ENCODE measurements around the gene PLTP.
"Not testable (repeated sequence)": the region's sequence is repeated elsewhere in the genome, so short reads cannot be mapped to it uniquely, and the experiment has no call there.

Gene PLTP

GRCh38 chr20:45896641-45897161 lies 15.3 kb downstream of the PLTP start:
- no peak for DNase-seq

DNA sequence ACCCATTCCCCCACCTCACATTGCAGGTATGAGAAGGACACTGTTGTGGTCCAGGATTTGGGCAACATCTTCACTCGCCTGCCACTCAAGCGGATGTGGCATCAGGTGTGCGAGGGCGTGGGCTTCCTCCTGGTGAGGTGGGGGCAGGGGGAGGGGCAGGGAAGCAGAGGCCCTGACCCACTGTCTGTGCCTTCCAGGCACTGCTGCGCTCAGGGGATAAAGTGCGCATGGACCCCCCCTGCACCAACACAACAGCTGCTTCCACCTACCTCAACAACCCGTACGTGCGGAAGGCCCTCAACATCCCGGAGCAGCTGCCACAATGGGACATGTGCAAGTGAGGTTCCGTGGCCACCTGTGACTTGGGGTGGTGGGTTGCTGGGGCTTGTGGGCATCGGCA lies 17.2 kb downstream of the PLTP start:
- DNase-seq: no peak

DNA sequence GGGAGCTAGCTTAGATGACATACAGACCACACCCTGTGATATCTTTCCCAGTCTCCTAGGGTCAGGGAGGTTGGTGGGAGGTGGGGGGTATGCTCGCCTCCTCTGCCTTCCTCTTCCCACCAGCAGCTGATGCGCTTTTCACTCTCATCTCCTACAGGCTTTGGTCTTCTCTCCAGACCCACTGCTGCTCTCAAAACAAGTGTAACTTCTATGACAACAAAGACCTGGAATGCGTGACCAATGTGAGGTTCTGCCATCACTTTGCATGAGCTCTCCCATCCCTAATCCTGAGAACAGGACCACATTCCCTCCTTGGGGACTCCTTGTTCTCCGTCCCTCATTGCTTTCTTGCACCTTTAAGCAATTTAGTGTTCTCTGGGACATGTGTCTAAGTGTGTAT lies 18.1 kb downstream of the PLTP start:
- DNase-seq: no peak

DNA sequence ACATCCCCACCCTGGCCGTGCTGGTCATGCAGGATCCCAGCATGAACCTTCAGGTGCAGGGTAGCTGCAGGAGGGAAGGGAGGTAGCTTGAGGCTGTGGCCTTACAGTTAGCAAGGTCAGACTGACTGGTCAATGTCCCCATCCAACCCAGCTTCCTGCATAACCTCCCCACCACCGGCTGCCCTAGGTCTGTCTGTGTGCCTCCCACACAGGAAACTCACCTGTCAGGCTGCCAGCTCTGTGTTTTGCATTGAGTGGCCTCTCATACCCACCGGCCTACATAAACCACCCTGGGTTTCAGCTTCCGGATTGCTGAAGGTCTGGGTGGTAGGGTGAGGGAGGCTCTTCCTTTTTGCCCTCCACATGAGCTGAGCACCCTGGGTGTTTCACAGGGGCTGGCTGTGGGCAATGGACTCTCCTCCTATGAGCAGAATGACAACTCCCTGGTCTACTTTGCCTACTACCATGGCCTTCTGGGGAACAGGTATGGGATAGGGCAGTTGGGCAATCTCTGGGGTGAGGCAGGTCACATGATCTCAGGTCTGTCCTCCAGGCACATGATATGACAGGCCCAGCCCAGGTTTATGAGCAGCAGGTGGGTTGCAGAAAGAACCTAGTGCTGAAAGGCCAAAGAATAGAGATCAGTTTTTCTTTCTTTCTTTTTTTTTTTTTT lies 19.0 kb downstream of the PLTP start:
- no peak for DNase-seq

GRCh38 chr20:45892049-45892825 lies 19.7 kb downstream of the PLTP start:
- no peak for DNase-seq

GRCh38 chr20:45890985-45891983 lies 20.7 kb downstream of the PLTP start, which contains the start of the genes CTSA and NEURL2:
Gene CTSA (plus strand): TSS chr20:45891335. CDS start chr20:45891569, 234 bp downstream.
Gene NEURL2 (minus strand): TSS chr20:45891208. CDS start chr20:45890991, 217 bp downstream.
- DNase-seq: peak; percentile 78 to 83

DNA sequence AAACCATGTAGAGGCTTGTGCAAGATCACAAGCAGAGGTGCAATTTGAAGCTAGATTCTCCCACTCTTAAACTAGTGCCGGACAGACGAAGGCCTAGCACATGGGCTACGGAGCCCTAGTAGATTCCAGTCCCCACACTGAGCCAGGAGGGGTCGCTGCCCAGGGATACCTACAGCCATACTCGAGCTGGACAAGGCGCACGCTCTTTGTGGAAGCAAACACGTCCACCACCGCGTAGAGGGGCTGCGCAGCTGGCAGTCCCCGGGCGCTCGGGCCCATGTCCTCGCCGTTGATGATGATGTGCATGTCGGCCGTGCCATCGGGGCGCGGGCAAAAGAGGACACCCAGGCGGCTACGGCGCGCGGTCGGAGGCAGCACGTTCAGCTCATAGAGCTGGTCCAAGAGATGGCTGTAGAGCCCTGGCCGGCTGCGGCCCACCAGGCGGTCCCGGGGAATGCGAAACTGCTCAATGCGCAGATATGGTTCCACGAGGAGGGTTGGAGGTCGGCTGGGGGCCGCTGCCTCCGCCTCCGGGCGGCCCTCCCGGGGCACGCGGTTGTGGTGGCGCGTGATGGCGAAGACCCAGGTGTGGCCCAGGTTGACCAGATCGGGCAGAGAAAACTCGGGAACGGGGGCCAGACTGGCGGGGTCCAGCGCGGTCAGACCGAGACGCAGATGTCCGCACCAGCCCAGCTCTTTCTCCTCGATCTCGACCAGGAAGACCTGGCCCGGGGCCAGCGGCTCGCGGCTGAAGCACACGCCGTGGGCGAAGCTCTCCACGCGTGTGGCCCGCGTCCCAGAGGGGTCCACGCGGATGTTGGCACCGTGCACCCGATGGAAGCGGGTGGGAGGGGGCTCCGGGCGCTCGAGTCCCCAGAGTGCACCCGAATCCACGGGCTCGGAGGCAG lies 21.6 kb downstream of the PLTP start:
- DNase-seq: peak; percentile 37 to 43

DNA sequence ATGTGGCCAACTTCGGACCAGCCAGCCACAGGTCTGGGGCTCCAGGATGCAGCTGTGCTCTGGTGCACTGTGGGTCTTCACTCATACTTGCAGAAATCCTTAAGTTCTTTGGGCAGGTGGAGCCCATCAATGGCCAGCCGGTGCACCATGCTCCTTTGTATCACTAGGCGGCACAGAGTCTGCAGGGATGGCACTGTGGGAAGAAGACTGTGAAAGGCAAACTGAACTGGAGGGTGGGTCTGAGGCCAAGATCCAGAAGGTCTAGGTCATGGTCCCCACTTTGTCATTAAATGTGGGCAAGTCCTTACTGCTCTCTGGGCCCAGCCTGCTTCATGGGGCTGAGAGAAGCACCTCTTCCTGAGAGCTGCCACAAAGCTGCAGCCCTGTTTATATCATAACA lies 23.3 kb downstream of the PLTP start:
- DNase-seq: no peak

DNA sequence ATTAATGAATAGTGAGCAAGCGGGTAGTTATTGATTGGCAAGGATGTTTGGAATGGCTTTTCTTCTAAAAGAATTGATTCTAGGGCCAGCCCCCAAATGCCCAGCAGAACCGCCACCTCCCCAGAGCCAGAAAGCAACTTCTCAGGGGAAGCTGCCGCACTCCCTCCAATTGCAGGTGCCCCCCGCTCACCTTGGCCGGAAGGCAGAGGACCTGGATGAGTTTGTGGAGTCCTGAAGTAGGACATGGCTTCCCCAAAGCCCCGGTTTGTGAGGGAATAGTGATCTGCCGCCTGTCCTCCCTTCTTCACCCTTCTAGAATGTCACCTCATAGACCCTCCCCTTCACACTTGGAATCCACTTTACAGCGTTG lies 24.6 kb downstream of the PLTP start, which contains the start of gene SPATA25:
TSS of gene SPATA25 (minus strand) at position 277 of the 370 bp plus-strand sequence. CDS start at position 245, 32 bp downstream.
- no peak for DNase-seq

DNA sequence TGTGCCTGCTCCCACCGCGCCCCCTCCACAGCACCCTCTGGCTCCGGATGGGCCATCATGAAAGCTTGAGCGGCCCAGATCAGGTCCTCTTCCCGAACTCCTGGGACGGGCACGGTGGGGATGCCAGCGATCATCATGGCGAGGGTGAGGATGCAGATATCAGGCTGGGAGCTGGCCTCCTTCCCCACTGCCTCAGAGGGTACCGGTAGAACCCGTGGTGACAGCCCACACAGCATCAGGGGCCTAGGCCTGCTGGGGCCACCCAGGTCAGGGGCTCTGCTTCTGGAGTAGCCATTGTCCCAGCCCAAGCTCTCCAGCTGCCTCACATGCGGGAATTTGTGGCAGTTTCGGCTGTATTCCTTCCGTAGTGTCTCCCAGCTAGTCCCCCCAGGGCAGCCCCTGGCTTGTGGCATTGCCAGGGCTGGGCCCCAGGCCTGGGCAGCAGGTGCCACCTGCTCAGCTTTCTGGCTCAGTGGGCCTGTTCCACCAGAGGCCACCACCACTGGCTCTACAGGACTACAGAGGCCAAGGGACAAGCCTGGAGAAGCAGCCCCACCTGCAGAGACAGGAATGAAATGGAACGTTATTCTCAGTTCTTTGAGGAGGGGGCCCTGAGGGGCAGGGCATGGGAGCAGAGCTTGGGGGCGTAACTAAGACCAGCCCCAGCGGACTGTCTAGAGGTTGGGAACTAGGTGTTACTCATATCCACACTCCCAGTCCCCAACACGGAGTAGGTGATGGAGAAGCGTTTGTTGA lies 25.2 kb downstream of the PLTP start:
- no peak for DNase-seq

DNA sequence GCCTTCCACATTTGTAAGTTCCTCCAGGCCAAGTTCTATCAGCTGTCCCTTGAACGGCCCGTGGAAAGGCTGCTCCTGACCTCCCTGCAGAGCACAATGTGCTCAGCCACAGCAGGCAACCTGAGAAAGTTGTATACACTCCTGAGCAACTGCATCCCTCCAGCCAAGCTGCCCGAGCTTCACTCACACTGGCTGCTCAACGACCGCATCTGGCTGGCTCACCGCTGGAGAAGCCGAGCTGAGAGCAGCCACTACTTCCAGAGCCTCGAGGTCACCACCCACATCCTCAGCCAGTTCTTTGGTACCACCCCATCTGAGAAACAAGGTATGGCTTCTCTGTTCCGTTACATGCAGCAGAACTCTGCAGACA lies 28.9 kb downstream of the PLTP start:
- no peak for DNase-seq

- DNase-seq: no peak
Measured at GRCh38 chr20:45882469-45883099, 29.4 kb downstream of the PLTP start.

GRCh38 chr20:45880988-45881788 lies 30.8 kb downstream of the PLTP start, which contains the start of gene ZSWIM1:
Gene ZSWIM1 (plus strand): TSS chr20:45881227. CDS start chr20:45882593, 1,366 bp downstream.
- DNase-seq: peak; percentile 99

DNA sequence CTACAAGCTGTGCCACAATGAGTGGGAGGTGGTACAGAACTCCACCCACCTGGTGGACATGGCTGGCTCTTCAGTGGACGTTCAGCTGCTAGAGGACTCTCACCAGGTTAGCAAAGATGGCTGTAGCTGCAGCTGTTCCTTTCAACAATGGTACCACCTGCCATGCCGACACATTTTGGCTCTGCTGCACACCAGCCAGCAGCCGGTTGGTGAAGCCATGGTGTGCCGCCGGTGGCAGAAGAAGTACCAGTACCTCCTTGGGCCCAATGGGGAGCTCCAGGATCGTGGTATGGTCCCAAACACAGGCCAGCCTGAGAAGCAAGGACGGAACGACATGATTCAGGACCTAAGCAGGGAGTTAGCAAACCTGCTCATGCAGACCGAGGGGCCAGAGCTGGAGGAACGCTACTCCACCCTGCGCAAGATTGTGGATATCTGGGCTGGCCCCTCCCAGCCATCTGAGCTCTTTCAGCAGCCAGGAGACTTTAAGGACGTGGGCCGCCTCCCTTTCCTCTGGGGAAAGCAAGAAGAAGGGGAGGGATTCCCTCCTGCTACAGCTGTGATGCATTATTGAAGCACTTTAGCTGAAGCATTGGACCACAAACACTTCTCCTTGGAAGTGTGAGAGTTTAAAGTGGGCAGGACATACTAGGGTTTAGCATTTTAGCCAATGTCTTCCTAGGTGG lies 33.7 kb downstream of the PLTP start:
- DNase-seq: no peak

DNA sequence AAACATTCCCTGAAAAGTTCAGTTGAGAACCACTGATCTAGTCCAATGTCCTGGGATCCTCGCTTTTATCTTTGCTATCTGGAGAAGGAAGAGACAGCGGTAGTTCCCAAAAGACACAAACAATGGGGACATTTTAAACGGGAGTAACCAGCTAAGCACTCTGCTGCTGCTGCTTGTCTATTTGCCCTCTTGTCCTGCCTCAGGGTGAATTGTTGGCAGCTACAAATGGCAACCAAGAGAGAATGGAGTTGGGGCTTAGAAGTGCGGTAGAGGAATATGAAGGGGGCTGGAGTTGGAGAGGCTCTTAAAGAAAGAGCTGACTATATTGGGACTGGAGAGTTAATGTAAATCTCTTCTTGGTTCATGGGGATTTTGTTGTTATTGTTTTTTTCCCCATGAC lies 37.4 kb downstream of the PLTP start:
- DNase-seq: no peak

DNA sequence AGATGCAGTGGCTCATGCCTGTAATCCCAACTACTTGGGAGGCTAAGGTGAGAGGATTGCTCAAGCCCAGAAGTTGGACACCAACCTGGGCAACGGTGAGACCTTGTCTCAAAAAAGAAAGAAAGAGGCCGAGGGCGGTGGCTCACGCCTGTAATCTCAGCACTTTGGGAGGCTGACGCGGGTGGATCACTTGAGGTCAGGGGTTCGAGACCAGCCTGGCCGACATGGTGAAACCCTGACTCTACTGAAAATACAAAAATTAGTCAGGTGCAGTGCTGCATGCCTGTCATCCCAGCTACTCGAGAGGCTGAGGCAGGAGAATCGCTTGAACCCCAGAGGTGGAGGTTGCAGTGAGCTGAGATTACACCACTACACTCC lies 37.9 kb downstream of the PLTP start:
- DNase-seq: not testable (repeated sequence)

DNA sequence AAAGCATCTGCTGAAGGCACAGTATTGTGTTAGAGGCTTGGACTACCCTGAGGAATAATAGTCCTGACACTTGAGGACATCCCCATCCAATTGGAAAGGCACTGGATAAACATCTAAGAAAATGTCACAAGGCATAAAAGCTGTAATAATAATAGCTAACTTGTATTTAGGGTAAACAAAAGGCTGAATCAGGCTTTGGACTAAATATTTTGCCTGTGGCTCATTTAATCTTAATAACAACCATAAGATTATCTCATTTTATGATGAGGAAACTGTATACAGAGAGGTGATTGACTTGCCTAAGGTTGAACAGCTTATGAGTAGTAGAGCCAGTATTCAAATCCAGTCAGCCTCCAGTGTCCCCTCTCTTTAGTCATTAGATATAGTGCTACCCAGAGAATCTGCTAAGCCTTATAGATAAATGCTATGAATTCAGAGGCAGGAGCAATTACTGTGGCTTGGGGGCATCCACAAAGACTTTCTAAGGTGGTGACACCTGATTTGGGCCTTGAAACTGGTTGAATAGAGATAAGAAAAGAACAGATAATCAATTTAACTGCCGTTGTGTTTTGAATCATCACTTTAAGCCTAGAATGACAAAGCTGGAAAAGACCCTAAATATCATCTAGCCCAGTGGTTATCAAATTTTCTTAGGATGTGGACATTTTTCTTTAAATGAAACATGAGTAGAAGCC lies 38.4 kb downstream of the PLTP start:
- no peak for DNase-seq

DNA sequence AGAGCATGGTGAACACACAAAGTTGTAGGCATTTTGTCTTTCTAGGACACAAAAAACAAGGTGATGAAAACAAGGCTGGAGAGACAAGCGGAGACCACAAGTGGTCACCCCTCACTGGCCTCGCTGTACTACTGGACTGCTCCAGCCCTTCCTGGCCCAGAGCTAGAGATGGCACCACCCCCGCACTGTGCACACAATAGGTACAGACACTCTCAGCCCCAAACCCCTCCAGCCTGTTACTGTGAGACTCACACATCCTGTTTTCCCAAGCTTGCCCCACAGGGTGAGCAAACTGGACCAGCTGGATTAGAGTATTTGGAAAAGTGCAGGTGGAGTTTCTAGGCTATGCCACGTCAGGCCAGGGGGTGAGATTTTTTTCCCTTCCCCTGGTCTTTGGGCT lies 39.3 kb downstream of the PLTP start:
- DNase-seq: no peak

All from activated CD4-positive, alpha-beta T cell treated with anti-CD3 and anti-CD28 coated beads, Interleukin-2, amount 50 U/mL, for 4 hours (primary cell).